Anterior cingulate cortex (tissue), 58 donors: ENCODE measurements around the gene KRT84.
A peak's percentile ranks its signal among the peaks of the same experiment; 100 is the strongest.
"Not testable (repeated sequence)": the region's sequence is repeated elsewhere in the genome, so short reads cannot be mapped to it uniquely, and the experiment has no call there.

ENCODE experiments used
- DNase-seq, 58 donors: peaks; one replicate each; lab custom pipeline; 2025; lab: John Stamatoyannopoulos, UW

The KRT84 gene

DNA sequence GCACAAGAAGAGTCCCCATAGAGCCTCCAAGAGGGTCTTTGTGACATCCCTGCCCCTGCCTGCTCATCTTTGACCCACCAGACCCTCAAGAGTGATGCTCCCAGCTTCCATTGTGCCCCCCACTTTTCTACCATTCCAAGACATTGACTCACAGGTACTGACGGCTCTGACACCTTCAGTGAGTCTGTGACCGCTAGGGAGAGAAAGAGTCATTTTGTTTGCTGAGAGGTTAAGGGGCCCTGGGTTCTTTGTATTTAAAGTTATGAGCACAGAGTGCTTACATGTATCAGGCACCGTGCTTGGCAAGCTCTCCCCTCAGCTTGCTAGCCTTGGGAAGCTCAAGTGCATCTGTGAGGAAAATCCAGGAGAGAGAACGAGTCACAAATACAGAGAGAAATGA is 27.8 kb upstream of the KRT84 start:
- no peak for DNase-seq

DNA sequence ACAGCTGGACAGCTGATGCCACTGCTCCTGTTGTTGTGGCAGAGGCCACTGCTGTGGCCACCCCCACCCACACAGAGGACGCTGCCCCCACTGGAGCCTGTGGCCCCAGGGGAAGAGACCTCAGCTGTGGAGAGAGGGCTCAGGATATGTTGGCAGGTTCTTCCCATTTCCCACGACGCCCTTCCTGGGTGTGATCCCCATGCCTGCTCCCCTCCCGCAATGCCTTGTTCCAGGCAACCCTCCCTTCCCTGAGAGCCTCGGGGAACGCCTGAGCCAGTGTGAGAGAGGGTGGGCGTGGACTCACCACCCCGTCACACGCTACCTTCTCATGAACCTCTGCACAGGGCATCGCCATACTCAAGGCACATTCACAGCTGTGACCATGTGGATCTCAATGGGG is 26.4 kb upstream of the KRT84 start:
- no peak for DNase-seq

DNA sequence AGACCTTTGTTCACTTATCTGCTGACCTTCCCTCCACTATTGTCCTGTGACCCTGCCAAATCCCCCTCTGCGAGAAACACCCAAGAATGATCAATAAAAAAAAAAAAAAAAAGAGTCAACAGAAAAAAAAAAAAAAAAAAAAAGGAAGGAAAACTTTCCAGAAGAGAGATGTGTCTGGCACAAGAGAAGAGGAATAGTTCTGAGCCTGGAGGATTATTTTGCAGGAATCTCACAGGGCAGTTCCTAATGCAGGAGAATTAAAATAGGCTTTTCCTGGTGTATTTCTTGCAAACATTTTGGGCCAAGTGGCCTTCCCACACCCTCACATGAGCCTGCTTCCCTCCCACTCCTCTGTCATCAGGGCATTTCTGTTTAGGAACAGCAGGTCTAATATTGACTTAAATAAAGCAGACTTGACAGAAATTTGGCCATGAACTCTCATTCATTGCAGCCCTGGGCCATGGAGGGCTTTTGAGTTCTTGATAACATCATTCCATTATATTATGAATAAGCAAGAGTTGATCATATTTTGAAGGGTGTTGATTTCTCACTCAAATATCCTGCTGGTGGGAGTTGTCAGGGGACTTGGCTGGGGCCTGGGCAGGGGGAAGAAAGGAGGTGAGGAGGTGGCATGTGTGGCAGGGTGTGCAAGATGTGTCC is 25.3 kb upstream of the KRT84 start:
- not testable (repeated sequence) for DNase-seq

DNA sequence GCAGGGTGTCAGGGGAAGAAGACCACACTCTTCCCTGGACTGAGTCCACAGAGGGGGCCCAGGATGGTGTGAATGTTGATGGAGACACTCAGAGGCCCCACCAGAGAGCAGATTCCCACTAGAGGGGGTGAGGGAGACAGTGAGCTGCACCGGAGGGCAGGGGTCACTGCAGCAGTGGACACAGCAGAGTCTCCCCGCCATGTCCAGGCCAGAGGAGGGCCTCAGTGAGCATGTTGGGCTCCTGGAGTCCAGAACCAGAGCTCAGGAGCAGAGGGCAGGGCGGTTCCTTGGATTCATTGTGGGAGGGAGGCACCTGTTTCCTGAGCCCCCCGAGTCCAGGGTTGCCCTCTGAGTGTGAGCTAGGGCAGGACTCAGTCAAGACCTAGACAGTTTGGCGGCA is 22.5 kb upstream of the KRT84 start:
- no peak for DNase-seq

DNA sequence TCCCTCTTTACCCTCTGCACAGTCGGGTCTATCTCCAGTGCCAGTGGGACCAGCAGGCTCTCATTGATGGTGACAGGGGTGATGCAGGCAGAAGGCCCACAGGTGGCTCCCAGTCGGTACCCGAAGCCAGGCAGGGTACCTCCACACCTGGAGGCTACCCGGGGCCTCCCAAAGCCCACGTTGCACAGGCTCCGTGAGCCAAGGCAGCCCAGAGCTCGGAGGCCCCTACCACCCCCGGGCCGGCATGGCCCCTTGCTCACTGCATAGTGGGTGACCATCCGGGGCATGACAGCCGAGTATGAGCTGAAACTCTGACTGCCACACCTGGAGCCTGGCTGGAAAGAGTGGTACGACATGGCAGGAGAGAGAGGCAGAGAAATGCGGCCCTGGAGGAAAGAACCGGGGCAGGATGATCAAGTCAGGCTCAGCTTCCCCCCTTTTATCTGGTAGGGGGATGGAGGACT is 20.5 kb upstream of the KRT84 start, which contains the start of gene KRT82:
KRT82 (minus strand) TSS at position 414 of the 464 bp plus-strand sequence; CDS start at position 356, 58 bp downstream.
- no peak for DNase-seq

DNA sequence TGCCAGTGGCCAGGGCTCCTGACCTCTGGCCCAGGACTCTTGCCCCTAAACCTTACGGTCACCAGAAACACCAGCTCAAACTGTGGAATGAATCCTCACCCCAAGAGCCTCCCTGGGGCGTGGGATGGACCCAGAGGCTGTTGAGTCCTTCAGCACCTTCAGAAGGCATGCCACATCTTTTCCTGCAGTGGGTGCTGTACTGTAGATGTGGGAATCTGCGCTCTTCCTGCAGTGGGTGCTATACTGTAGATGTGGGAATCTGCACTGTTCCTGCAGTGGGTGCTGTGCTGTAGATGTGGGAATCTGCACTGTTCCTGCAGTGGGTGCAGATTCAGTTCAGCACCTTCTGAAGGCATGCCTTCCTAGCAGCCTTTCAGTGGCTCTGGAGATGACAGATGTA is 19.5 kb upstream of the KRT84 start:
- no peak for DNase-seq

DNA sequence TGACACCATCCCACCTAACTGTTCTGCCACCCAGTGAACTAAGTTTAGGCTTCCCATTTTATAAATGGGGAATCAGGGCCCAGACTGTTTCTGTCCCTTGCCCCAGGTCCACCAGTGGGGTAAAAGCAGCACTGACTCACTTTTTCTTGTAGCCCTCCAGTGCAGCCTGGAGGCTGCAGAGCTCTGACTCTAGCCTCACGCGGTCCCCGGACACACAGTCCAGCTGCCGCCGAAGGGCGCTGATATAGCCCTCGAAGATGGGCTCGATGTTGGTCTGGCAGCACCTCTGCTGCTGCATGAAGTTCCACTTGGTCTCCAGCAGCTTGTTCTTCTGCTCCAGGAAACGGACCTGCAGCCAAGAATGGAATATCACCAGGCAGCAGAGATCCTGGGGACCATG is 18.1 kb upstream of the KRT84 start:
- no peak for DNase-seq

DNA sequence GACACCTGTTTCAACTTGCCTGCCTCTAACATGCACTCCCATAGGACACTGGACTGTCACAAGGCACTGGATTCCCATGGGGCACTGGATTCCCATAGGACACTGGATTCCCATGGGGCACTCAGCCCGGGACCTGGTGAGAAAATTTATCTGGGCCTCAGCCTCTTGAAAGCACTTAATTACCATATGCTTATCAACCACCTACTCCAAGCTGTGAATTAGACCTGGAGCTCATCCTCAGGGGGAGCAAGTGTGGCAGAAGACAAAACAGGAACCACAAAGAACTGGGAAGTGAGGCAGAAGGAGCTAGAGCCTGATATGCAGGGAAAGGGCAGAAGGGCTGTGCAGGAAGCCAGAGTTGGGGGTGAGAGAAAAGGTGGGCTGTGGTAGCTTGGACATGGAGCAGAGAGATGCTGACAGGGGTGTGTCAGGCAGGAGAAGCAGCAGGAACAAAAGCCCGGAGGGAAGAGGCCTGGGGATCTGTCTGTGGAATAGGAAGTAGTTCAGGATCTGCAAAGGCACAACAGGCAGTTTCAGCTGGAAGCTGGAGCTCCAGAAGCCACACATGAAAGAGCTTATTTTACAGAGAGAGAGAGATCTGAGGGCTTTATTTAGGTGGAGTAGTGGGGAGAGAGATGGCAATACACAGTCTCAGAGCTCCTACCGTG is 17.6 kb upstream of the KRT84 start:
- DNase-seq = no peak

DNA sequence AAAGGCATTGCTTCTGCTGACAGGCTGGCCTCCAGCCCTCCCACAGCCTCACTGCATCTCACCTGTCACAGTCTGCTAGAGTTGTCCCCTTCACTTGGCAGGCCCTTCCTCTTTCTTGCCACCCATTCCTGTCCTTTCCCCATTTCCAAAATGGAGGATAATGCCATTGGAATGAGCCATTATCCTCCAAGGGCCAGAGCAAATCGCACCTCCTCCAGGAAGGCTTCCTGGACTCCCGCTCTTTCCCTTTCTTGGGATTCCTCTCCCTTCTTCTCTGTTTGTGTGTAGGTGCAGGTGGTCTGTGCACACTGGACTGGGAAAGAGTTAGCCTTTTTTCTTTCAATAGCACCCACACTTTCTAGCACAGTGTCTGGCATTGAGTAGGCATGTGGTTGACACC is 16.9 kb upstream of the KRT84 start:
- no peak for DNase-seq

DNA sequence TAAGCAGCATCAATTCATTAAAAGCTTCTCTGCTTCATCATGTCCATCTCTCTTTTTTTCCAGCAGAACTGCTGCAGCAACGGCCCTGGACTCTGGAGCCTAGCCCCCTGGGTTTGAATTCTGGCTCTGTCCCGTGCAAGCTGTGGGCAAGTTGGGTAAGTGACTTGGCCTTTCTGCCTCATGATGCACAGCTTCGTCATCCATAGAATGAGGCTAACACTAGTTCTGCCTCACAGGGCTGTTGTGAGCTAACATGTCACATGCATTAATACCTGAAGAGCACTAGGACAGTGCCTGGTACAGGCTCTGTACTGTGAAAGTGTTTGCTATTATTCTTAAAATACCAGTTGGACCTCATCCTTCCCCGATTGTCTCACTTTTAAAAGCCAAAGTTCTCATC is 16.5 kb upstream of the KRT84 start:
- DNase-seq = no peak

DNA sequence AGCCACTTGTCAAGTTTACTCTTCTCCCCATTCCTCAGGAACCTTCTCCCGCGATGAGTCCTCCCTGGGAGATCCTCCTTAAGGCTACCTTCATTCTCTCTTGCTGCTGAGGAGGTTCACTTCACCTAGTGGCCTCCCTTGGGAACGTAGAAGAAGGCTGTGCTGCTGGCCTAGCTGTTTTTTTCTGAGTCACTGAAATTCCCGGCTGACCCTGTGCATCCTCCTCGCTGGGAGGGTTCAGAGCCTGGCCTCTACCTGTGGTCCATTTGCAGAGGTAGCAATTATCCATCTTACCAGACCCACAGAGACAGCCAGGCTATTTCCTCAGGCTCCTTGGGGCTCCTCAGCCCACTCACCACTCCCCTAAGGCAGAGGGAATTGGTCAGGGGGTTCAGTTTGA is 16.1 kb upstream of the KRT84 start:
- no peak for DNase-seq

DNA sequence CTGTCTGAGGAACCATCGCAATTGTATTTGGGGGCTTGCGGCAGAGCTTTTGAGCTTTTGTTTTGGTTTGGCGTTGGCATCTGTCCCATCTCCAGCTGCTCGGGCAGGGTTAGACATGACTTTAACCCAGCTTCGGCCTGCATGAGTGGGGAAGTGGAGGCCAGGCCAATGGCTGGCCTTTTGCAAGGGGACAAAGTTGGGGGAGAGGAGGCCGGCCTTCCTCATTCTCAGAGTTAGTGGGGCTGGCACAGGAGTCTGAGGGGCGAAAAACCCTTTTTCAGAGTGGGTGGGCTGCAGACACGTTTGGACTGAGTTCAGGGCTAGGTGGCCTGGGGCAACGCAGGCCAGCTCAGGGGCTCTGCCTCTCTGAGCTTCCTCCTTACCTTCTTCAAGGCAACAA is 15.5 kb upstream of the KRT84 start:
- DNase-seq = no peak

DNA sequence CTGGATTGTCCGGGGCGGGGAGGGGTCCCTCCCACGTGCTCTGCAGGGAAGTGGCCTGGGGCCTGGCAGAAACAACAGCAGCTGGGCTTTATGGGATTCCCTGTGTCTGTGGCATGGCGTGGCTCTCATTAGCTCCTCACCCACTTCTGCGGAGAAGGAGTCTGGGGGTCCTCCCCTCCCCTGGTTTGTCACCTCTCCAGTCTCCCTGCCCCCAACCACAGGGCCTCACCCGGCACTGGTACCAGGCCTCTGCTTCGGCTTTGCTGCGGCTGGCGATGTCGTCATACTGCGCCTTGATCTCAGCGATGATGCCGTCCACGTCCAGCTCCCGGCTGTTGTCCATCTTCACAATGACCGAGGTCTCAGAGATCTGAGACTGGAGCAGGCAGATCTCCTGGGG is 14.3 kb upstream of the KRT84 start:
- no peak for DNase-seq

DNA sequence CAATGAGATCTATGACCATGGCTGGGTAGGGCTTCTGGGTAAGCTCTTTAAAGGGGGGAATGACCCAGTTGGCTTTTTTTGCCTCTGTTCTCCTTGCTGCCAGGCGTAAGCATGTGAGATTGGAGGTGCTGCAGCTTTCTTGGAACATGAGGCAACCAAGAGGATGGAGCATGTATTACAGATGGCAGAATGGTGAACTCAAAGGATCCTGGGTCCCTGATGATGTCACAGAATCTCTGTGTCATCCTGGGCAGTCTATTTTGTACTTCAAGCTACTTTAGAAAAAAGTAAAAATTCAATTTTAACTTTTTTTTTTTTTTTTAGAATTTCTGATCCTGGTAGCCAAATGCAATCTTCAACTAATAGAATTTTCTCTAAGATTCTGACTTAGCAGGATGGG is 12.7 kb upstream of the KRT84 start:
- no peak for DNase-seq

DNA sequence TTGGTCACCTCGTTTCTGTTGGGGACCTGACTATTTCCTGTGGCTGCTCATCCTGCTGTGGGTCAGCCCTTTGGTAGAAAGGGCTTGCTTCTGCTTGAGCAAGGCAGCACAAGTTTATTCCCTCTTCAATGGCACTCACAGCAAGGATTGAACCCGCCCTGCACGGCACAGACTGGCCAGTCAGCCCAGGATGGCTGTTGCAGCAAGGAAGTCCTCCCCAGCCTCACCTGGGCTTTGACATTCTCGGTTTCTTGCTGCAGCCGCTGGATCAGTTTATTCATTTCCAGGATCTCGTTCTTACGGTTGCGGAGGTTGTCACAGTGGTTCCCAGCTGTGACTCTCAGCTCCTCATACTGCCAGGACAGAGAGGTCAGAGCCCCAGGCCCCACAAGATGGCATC is 11.2 kb upstream of the KRT84 start:
- no peak for DNase-seq

DNA sequence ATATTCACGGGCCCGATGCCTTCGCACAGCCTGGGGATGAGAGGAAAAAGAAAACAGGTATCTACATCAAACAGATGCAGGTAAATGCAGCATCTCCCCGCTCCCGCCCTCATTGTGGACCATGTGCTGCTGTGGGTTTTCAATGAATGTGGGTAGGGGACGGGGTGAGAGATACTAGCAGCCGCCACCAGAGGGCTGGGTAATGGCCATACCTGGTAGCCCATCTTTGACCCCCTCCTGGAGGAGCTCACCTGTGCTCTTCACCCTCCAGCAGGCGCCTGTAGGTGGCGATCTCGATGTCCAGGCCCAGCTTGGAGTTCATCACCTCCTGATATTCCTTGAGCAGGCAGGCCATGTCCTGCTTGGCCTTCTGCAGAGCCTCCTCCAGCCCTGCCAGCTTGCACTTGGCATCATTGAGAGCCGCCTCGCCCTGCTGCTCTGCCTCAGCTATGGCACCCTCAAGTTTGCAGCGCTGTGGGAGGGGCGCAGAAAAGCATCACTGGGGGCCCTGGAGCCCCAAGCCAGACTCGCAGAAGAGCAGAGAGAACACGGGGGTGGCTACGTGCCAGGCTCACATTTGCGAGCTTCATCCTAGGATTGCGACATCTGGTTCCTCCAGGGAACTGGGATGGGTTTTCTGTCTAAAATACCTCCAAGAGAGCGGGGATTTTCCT is 10.4 kb upstream of the KRT84 start:
- no peak for DNase-seq

DNA sequence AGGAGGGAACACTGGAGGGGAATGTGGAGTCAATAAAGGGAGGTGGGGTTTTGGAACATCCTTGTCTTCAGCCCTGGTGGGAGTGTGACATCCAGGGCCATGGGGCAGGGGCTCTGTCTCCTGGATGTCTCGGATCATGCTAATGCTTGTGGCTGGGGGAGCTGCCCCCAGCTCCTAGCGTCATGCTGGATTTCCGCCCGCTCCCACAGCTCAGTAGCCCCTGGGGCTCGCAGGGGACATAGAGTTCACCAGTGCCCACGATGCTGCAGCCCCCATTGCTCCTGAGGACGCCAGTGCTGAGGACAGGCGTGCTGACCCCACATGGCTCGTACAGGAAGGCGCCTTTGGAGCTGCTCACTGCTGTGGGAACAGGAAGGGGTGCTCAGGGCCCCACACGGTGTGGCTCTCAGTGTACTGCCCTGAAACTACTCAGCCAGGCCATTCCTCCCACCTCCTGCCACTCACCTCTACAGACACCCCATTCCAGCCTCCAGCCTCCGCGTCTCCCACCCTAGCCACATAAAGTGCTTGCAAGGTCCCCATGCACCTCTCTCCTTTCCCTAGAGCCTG is 9.5 kb upstream of the KRT84 start:
- DNase-seq = no peak

DNA sequence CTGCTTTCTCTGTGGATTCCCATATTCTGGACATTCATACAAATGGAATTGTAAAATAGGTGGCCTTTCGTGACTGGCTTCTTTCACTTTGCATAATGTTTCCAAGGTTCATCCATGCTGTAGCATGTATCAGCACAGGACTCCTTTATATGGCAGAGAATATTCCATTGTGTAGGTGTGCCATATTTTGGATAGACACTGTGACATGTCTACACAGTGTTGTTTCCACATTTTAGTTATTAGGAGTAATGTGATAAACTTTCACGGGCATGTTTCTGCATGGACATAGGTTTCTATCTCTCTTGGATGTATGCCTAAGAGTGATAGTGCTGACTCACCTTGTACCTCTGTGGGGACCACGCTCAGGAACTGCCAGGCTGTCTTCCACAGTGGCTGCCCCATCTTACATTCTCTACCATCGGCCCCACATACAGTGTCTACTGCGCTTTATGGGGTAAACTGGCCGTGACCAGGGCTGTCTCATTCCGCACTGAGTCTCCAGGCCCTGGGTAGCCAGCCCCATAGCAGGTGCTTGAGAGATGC is 7.1 kb upstream of the KRT84 start:
- no peak for DNase-seq

DNA sequence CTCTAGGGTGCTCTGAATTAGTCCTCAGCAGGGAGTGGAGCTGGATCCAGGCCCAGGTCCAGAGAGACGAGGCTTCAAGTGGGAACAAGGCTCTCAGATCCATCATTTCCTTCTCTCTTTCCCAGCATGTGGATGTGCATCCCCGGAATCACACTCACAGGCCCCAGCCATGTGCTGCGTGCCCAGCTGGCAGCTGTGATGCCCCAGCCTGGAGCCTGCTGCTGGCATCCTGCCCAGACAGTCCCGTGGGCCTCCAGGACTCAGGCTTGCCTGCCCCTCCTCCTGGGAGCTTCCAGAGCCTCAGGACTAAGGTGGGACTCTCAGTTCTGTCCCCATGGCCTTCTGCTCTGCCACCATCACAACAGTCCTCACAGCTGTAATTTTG is 6.2 kb upstream of the KRT84 start:
- DNase-seq = peak in 53 of 58 donors; percentile 8 to 80 (median 58)

DNA sequence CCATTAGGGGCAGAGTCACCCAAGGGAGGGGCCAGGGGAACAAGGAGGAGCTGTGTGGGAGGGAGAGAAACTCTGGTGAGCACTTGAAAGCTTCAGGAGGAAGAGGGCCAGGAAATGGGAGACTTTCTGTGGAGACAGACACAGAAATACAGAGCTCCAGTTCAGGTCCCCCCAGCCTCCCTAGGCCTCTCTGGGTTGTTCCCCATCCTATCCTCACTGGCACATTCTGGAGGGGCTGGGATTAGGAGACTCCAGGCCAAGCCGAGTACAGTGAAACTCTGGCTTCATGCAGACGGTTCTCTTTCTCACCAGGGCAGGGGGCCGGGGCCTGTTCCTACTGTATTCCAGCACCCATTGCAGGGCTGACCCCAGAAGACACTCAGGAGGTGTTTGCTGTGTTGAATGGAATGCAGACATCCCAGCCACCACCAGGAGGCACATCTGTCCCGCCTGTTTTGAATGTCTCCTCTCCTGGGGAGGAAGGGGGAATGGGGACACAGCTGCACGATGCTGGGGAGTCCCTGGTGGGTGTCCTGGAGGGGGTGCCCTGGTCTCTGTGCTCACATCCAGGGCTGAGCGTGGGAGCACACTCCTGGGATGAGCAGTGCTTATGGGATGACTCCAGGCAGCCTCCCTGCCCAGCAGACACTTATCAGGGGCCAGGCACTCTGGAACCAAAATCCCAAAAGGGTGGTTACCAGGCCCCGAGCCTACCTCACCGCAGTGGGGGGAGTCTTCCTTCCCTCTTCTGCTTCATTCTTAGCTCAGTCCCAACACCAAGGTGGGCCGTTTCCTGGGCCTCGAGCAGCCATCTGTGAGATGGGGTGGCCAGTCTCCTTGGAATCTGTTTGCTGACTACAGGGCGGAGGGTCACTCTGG is 5.5 kb upstream of the KRT84 start:
- peak in 2 of 58 donors; percentile 2 to 8 for DNase-seq
